GM13977 (cell line): ENCODE results near the gene ELANE.
"Not testable (repeated sequence)": the region's sequence is repeated elsewhere in the genome, so short reads cannot be mapped to it uniquely, and the experiment has no call there.

ENCODE experiments used
- DNase-seq: peaks from one replicate; pipeline ENCODE4 v3.0.0; 2012; ENCODE audit warnings: low spot score
- in situ Hi-C: fragments of 300-500 bp; cut with MboI; formaldehyde crosslinking; loops from one replicate; pipeline ENCODE4 v1.12.0; 2022; ENCODE audit warnings: low sequenced_read_pairs, low pct_unique_long_range_greater_than_20kb, mixed read lengths, inconsistent platforms; ENCODE audit not compliant: unreplicated experiment
- TF ChIP-seq, protein P1 (sequence below): IDR thresholded peaks from 2 replicates; pipeline ENCODE4 v1.5.1; 2012; ENCODE audit warnings: mild to moderate bottlenecking, control low read depth; ENCODE audit not compliant: insufficient read depth; ENCODE audit errors: extremely low read depth, missing control alignments

Gene ELANE

DNA sequence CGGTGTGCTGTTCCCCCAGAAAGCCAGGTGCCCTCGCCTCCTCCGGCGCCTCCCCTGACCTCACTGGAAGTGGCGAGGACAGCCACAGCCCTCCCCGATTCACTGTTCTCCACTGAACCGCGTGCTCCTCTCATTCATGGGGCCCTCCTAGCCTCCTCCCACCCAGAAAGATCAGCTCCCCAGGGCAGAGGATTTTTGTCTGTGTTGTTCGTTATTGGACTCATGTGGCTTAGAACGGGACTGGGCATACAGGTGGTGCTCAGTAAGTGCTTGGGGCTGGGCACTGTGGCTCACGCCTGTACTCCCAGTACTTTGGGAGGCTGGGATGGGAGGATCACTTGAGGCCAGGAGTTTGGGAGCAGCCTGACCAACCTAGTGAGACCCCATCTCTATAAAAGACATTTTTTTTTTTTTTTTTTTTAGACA is 7.5 kb upstream of the ELANE start:
- DNase-seq: no peak
- in situ Hi-C loops: no loop called here
- TF ChIP-seq, protein P1, sequence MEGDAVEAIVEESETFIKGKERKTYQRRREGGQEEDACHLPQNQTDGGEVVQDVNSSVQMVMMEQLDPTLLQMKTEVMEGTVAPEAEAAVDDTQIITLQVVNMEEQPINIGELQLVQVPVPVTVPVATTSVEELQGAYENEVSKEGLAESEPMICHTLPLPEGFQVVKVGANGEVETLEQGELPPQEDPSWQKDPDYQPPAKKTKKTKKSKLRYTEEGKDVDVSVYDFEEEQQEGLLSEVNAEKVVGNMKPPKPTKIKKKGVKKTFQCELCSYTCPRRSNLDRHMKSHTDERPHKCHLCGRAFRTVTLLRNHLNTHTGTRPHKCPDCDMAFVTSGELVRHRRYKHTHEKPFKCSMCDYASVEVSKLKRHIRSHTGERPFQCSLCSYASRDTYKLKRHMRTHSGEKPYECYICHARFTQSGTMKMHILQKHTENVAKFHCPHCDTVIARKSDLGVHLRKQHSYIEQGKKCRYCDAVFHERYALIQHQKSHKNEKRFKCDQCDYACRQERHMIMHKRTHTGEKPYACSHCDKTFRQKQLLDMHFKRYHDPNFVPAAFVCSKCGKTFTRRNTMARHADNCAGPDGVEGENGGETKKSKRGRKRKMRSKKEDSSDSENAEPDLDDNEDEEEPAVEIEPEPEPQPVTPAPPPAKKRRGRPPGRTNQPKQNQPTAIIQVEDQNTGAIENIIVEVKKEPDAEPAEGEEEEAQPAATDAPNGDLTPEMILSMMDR: no peak

DNA sequence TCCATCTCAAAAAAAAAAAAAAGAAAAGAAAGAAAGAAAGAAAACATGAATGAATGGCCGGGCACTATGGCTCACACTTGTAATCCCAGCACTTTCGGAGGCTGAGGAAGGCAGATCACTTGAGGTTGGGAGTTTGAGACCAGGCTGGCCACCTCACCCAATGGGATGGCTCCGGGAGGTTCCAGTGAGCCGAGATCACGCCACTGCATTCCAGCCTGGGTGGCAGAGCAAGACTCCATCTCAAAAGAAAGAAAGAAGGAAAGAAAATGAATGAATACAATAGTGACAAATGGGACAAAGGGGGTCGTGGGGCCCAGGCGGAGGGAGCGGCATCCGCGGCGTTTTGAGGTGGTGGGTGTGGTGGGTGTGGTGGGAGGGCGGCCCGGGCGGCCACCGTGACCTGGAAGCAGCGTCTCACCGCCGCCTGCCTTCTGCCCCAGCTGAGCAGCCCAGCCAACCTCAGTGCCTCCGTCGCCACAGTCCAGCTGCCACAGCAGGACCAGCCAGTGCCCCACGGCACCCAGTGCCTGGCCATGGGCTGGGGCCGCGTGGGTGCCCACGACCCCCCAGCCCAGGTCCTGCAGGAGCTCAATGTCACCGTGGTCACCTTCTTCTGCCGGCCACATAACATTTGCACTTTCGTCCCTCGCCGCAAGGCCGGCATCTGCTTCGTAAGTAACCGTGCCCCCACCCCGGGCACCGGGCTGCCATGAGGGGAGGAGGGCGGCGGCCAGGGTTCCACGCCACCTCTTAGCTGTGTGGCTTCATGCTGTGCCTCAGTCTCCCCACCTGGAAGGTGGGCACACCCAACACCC is 6.2 kb upstream of the ELANE start:
- no peak for DNase-seq
- TF ChIP-seq, protein P1: no peak
- in situ Hi-C loops: no loop called here

DNA sequence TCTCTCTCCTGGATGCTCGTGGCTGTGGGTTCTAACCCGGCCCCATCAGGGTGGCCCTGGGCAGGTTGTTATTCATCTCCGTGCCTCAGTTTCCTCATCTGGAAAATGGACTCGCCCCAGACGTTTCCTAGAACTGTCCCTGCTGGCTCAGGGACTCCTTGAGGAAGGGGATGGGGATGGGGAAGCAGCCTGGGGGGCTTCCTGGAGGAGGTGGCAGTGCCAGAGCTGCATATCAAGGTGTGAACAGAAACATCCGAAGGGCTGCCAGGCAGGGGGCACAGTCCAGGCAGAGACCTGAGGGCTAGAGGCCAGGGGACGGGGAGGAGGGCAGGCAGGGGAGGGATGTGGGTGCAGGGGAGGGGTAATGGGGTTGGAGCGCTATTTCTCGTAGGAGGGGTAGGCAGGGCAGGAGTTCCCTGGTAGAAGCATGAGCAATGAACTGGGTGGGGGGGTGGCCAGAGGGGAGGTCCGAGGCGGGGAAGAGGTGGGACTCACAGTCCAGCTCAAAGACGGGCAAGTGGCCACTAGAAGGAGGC is 3.6 kb upstream of the ELANE start:
- in situ Hi-C loops: no loop called here
- DNase-seq: no peak

DNA sequence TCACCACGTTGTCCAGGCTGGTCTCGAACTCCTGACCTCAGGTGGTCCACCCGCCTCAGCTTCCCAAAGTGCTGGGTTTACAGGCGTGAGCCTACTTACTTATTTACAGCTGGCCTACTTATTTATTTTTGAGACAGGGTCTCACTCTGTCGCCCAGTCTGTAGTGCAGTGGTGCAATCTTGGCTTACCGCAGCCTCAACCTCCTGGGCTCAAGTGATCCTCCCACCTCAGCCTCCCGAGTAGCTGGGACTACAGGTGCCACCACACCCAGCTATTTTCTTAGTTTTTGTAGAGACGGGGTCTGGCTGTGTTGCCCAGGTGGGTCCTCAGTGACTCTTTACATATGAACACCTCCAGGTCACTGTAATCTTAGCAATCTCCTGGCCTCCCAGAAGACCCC is 2.9 kb upstream of the ELANE start:
- DNase-seq, in situ Hi-C loops: not testable (repeated sequence)

More for the DNA sequence above, 3.6 kb upstream of the ELANE start:
- TF ChIP-seq, protein P1: no peak

DNA sequence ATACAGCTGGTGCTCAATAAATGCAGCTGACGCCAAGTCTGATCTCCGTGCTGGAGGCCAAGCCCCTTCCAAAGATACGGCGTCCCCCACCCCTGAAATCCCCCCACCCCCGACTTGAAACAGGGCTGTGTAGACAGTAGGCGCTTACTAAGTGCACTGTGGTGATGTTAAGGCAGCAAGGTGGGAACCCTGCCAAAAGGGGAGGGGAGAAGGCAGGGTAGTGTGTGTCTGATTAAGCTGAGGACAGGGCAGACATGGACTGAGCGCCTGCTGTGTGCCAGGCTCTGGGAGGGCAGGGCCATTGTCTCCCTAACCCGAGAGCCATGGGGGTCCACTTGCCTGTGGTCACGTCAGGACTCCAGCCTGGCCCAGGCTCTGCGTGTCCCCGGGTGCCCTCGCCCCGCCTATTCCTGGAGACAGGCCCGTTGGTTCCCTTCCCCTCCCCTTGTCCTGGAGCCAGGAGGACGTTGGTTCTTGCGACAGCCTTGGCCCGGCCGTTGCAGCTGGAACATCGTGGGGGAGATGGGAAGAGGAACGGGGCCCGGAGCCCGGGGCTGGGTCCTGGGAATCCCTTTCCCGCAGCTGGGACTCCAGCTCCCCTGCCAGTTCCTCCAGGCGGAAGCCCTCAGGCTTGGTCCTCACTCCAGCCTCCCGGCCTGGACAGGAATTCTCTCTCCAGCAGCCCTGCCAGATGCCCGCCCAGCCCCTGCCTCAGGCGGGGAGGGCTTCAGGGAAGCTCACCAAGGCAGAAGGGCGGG is 1.7 kb upstream of the ELANE start:
- DNase-seq: no peak
- in situ Hi-C loops: loop anchor here (10.0 kb wide), 1 partner anchor 134 kb away; the partner anchor contains the start of gene WDR18
- TF ChIP-seq, protein P1: no peak

DNA sequence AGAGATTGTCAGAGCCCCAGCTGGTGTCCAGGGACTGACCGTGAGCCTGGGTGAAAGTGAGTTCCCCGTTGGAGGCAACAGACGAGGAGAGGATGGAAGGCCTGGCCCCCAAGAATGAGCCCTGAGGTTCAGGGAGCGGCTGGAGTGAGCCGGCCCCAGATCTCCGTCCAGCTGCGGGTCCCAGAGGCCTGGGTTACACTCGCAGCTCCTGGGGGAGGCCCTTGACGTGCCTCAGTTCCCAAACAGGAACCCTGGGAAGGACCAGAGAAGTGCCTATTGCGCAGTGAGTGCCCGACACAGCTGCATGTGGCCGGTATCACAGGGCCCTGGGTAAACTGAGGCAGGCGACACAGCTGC is 1.1 kb upstream of the ELANE start:
- TF ChIP-seq, protein P1: no peak
- no peak for DNase-seq
- in situ Hi-C loops: loop anchor here (10.0 kb wide), 1 partner anchor 134 kb away; the partner anchor contains the start of gene WDR18
